GM12891 (cell line): ENCODE measurements around the gene SIK2.
"Not testable (repeated sequence)": the region's sequence is repeated elsewhere in the genome, so short reads cannot be mapped to it uniquely, and the experiment has no call there.

Experiments
- PAX5 ChIP-seq: IDR thresholded peaks from 2 replicates; pipeline ENCODE4 v1.6.1; 2011; ENCODE audit warnings: low read length, moderate library complexity, mild to moderate bottlenecking; ENCODE audit not compliant: insufficient read depth, severe bottlenecking
- POLR2A ChIP-seq: IDR thresholded peaks from 2 replicates; pipeline ENCODE4 v1.6.1; 2011; ENCODE audit warnings: low read depth, low read length, control low read depth
- POLR2AphosphoS5 ChIP-seq: IDR thresholded peaks from 2 replicates; pipeline ENCODE4 v1.6.1; 2011; ENCODE audit warnings: low read depth, low read length, control low read depth
- POU2F2 ChIP-seq: IDR thresholded peaks from 2 replicates; pipeline ENCODE4 v1.6.1; 2011; ENCODE audit warnings: low read depth, mild to moderate bottlenecking, control low read depth, low read length, moderate library complexity
- SPI1 ChIP-seq: IDR thresholded peaks from 2 replicates; pipeline ENCODE4 v1.6.1; 2011; ENCODE audit warnings: low read depth, low read length, control low read depth
- TAF1 ChIP-seq: IDR thresholded peaks from 2 replicates; pipeline ENCODE4 v1.6.1; 2011; ENCODE audit warnings: low read depth, low read length, control low read depth

DNA sequence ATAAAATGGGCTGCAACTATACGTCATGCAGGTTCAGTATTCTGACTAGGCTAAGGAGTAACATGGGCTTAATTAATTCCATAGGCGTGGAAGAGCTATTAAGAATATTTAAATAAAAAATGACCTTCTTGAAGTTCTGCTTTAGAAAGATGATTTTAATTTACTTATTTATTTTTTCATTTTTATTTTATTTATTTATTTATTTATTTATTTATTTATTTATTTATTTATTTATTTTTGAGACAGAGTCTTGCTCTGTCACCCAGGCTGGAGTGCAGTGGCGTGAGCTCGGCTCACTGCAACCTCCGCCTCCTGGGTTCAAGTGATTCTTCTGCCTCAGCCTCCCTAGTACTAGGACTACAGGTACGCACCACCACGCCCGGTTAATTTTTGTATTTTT lies 55.7 kb downstream of the SIK2 start:
- TF ChIP-seq POLR2A, POLR2AphosphoS5, TAF1, SPI1, POU2F2, PAX5: not testable (repeated sequence)
